ENCODE data around the gene MT1A.
A peak's percentile ranks its signal among the peaks of the same experiment; 100 is the strongest.
"Not testable (repeated sequence)": the region's sequence is repeated elsewhere in the genome, so short reads cannot be mapped to it uniquely, and the experiment has no call there.

Gene MT1A

DNA sequence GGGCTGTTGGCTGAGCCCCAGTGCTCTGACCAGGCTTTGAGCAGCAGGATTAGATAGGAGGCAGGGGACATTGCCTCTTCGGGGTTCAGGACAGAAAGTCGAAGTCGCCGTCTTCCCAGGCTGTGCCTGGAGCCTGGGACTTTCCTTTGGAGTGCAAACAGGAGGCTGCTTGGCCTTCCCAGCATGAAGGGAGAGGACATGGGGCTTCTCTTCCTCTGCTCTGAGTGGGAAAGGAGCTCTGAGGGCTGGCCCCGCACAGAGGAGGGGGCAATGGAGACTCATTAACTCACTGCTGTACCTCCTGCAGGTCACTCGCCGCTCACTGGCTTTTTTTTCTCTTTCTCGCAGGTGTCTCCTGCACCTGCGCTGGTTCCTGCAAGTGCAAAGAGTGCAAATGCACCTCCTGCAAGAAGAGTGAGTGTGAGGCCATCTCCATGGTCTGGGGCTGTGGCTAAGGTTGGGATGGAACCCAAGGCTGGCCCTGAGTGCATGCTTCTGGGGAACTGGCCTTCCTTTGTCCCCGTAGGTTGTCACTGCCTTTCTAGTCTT is 19.9 kb downstream of the MT1A start:
- DNase-seq = no peak

DNA sequence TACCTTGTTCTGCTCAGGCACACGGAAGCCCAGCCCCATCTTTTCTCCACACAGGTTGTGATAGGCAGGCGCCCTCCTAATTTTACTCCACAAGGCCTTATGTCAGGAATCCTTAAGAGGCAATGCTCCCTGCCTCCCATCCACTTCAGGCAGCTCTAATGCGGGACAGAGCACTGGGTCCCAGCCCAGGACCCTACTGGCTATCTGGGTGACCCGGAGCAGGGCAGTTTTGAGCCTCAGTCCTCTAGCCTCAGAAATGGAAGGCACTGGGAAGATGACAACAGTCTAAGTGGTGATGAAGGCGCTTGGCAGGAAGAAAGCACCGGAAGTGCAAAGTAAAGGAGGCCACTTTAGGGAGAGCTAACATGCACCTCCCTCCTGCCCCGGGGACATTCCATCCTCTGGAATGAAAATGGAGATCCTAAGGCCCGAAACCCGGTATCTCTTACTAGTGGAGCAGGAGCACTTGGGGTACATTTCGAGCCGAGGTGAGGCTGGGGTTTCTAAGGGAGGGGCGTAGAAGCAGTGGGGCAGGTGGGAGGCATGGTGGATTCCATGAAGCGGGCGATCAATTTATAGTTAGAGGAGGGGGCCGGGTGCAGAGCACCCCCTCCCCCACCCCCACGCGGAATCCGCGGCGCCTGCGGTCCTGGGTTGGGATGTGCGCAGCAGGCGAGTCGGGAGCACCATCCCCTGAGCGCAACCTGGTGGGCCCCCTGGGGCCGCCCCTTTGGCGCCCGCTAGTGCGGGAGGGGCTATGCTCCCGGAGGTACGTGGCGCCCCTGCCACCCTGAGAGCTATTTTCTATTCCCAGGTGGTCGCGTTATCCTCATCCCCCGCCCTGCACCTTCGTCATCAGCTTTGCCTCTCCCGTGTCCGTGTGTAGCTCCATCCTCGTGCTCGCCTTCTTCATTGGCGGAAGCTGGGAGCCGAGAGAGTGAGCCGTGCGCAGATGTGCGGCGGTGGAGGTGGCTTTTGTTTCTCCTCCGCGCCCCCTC is 24.2 kb downstream of the MT1A start:
- DNase-seq = no peak

DNA sequence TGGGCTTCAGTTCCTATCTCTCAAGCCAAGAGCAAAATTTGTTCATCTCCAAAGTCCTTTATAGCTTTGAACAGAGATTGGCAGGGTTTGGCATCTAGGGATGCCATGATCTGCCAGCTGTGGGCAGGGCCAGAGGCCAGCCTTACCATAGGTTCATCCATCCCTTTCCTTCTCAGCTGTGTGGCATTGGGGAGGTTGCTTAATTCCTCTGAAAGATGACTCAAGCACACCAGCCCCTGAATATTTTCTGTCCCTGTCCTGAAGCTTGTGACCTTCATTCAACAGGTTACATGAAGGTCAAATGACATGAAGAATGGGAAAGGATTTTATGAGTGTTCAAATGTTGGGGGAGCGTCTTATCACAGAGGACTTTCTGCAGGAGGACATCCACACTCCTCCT is 26.0 kb downstream of the MT1A start:
- DNase-seq = no peak

DNA sequence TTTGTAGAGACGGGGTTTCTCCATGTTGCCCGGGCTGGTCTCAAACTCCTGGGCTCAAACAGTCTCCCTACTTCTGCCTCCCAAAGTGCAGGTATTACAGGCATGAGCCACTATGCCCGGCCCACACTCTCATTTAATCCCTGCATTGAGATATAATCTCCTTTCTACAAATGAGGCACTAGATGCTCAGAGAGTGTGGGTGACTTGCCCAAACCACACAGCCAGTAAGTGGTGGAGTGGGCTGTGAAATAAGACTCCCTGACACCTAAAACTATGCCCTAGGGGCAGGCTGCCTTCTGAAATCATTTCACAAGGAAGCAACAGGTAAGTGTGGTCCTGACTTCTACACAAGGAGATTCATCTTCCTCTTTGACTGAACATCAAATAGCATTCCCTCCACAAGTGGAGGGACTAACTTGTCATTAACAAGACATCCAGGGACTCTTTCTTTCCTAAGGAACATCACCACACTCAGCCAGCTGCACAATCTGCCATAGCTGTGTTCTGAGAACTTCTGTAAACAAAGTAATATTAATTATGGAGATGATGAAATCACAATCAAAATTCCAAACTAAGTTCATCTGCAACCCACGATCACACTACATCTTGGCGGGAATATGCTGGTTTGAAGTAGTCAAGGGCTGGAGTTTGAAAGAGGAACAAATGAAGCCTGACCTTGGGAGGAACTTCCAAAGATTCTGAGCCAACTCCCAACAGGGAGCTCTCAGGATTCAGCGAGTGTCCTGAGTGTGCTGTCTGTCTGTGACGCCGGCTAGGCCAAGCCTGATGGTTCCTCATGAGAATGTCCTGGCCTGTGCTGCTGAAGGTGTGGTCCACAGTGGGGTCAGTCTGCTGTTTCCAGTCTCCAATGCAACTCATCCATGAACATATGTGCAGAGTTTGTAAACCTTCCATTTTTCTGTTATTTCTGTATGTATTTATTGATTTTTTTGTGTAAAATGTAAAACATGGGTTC is 27.1 kb downstream of the MT1A start:
- DNase-seq = not testable (repeated sequence)

DNA sequence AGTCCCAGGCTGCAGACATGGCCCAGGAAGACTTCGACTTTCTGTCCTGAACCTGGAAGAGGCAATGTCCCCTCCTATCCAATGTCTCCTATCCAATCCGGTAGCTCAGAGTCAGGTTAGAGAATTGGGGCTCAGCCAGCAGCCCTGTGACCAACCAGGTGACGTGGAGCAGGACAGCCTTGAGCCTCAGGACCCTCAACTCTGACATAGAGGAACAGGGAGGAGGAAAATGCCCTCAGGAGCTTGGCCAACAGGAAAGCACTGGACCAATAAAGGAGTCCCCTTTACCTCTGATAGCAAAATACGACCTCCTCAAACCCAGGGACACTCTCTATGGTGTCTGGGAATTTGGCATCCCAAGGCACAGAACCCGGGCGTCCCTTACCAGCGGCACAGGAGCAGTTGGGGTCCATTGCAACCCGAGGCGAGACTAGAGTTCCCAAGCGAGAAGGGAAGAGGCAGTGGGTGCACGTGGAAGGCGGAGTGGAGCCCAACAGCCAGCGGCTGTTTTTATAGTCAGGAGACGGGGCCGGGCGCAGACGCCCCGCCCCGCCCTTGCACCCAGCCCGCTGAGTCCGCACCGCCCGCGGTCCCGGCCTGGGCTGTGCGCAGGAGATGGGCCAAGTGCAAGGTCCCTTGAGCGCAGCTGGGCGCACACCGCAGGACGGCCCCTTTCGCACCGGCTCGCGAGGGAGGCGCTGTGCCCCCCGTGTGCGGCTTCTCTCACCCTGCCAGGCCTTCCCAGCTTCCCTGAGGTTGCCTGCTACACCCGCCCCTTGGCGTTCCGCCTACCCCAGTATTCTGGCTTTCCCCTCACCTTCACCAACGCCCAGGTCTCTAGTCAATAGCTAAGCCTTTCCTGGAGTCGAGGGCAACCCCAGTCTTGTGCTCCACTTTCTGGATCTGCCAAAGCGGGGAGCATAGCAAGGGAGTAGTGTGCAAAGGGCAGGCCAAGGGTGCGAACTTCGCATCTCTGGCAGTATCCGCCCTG is 29.4 kb downstream of the MT1A start, which contains the start of gene MT1G:
Gene MT1G, minus strand, starts transcription at position 485 of the 991 bp plus-strand sequence. Its CDS starts 72 bp downstream, at position 413.
- DNase-seq = no peak

DNA sequence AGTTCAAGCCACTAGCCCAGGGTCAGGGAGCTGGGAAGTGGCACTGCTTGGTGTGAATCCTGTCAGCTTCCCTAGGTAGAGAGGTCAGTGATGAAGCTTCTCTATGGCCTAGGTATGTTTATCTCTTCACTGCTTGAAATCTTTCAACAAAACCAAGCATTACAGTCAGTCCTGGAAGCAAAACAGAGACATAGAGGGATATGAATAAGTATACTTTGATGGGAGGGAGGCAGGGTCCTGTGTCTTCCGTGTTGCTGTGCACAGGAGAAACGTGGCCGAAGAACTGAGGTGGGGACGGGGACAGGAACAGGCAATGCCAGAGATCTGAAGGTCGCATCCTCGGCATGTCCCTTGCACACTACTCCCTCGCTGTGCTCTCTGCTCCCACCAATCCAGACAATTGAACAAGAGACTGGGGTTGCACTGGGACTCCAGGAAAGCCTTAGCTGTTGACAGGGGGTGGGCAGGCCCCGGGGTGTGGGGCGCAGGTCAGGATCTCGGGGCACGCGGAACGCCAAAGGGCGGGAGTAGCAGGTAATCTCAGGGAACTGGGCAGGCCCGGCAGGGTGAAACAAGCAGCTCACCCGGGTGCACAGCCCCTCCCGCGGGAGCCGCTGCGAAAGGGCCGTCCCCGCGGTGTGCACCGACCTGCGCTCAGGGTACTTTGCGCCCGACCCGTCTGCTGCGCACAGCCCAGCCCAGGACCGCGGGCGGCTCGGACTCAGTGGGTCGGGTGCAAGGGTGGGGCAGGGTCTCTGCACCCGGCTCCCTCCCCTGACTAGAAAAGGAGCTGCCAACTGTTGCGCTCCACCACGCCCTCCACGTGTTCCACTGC is 30.8 kb downstream of the MT1A start, which contains the start of gene MT1H:
Gene MT1H, plus strand, starts transcription at position 810 of the 835 bp plus-strand sequence. CDS start 71 bp downstream, outside the sequence.
- DNase-seq = no peak

DNA sequence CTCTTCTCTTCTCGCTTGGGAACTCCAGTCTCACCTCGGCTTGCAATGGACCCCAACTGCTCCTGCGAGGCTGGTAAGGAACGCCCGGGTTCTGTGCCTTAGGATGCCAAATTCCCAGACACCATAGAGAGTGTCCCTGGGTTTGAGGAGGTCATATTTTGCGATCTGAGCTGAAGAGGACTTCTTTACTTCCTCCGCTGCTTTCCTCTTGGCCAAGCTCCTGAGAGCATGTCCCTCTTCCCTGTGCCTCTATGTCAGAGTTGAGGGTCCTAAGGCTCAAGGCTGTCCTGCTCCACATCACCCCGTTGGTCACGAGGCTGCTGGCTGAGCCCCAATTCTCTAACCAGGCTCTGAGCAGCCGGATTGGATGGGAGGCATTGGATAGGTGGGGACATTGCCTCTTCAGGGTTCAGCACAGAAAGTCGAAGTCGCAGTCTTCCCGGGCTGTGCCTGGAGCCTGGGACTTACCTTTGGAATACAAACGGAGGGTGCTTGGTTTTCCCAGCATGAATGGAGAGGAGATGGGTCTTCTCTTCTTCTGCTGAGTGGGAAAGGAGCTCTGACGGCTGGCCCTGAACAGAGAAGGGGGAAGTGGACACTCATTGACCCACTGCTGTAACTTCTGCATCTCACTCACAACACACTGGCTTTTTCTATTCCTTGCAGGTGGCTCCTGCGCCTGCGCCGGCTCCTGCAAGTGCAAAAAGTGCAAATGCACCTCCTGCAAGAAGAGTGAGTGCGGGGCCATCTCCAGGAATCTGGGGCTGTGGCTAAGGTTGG is 31.6 kb downstream of the MT1A start:
- no peak for DNase-seq

DNA sequence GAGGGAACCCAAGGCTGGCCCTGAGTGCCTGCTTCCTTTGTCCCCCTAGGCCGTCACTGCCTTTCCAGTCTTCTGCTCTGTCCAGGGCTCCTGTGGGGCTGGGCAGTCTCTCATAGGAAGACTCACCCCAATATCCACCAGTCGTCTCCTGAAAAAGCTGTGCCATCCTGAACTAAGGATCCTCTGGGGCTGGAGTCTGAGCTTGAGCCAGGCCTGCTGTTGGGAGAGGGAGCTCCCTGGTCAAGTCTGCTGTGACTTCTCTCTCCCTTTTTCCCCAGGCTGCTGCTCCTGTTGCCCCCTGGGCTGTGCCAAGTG is 32.1 kb downstream of the MT1A start:
- DNase-seq = no peak

DNA sequence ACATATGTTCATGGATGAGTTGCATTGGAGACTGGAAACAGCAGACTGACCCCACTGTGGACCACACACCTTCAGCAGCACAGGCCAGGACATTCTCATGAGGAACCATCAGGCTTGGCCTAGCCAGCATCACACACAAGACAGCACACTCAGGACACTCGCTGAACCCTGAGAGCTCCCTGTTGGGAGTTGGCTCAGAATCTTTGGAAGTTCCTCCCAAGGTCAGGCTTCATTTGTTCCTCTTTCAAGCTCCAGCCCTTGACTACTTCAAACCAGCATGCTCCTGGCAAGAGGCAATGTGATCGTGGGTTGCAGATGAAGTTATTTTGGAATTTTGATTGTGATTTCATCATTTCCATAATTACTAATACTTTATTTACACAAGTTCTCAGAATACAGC is 33.2 kb downstream of the MT1A start:
- DNase-seq = not testable (repeated sequence)

DNA sequence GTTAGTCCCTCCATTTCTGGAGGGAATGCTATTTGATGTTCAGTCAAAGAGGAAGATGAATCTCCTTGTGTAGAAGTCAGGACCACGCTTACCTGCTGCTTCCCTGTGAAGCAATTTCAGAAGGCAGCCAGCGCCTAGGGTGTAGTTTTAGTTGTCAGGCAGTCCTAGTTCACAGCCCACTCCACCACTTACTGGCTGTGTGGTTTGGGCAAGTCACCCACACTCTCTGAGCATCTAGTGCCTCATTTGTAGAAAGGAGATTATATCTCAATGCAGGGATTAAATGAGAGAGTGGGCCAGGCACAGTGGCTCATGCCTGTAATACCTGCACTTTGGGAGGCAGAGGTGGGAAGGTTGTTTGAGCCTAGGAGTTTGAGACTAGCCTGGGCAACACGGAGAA is 33.7 kb downstream of the MT1A start:
- DNase-seq = not testable (repeated sequence)

DNA sequence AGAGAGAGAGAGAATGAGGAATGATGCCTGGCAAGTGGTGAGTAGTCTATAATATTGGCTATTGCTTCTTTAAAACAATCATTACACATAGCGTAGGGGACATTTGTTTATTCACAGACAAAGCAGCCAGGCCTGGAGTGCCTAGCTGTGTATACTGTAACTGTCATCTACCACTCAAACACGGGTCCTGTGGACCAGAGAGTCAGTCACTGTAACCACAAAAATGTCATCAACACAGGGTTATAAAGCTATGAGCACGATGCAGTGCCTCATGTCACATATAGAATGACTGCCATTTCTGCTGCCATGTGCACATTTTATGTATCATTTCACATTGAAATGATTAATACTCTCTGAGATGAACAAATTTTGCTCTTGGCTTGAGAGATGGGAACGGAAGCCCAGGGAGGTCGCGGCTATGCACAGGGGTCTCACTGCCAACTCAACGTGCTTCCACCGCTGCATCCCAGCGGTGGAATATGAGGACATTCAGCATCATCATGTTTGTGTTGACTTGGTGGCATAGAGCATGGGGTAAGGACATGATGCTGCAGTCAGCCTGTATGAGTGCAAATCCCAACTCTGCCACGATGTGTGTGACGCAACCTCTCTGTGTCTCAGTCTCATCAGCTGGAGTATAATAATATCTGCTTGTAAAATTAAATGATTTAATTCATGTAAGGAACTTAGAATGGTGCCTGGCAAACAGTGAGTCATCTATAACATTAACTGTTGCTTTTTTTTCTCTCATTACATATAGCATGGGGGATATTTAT is 34.5 kb downstream of the MT1A start:
- DNase-seq = no peak

DNA sequence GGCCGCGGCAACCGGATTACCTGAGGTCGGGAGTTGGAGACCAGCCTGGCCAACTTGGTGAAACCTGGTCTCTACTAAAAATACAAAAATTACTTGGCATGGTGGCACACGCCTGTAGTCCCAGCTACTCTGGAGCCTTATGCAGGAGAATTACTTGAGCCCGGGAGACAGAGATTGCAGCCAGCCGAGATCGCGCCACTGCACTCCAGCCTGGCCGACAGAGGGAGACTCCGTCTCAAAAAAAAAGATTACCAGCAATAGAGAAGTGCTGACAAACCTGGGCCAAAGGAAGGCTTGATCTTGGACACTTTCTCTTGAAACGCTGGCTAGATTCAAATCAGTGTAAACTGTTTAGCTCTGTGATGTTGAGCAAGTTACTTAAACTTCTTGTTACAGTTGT is 35.5 kb downstream of the MT1A start:
- peak; percentile 14 for DNase-seq

DNA sequence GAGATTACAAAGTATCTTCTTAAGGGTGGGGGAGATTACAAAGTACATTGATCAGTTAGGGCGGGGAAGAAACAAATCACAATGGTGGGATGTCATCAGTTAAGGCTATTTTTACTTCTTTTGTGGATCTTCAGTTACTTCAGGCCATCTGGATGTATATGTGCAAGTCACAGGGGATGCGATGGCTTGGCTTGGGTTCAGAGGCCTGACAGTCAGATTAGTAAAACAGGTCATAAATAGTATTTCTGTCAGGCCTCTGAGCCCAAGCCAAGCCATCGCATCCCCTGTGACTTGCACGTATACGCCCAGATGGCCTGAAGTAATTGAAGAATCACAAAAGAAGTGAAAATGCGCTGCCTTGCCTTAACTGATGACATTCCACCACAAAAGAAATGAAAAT is 36.1 kb downstream of the MT1A start:
- DNase-seq = not testable (repeated sequence)

DNA sequence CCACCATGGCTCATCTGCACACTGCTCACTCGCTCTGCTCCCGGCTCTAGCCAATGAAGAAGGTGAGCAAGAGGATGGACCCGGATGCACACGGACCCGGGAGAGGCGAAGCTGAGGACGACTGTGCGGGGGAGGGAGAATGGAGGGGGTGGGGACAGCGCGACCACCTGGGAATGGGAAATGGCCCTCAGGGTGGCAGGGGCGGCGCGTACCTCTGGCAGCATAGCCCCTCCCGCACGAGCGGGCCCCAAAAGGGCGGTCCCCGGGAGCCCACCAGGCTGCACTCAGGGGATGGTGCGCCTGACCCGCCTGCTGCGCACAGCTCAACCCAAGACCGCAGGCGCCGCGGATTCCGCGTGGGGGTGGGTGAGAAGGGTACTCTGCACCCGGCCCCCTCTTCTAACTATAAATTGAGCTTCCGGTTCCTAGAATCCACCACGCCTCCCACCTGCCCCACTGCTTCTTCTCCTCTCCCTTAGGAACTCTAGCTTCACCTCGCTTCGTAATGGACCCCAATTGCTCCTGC is 37.3 kb downstream of the MT1A start:
- peak; percentile 27 for DNase-seq

DNA sequence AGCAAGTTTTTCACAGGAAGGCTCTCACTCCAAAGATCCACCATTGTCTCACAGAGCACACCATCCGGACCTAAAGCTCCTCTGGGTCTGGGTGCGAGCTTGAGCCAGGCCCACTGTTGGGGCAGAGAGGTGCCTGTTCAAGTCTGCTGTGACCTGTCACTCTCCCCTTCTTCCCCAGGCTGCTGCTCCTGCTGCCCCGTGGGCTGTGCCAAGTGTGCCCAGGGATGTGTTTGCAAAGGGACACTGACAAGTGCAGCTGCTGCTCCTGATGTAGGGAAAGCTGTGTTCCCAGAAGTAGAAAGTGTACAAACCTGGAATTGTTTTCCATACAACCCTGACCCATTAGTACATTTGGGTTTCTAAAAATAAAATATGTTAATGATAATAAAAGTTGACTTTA is 39.0 kb downstream of the MT1A start:
- no peak for DNase-seq

DNA sequence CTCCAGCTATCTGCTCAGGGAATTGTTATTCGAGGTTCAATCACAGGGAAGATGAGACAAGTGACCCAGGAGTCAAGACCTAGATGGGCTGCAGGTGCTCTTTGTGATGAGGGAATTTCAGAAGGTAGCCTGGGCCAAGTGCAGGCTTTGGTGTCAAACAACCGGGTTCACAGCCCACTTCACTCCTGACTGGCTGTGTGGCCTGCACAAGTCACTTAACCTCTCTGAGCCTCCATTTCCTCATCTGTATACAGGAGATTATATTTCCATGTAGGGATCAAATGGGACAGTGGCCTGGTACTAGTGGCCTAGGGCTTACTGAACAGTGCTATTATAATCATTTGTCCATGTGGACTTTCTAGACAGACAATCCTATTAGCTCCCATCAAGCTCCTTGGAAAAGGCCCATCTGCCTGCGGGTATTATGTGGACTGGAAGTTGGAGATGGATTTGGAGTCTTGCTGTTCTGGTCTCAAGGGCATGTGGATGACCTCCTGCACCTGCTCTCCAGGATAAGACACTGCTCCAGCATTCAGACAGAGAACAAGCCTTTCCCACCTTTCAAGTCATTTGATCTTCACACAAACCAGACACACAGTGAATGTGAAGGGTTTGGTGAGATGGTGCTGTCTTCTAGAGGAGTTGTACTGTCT is 40.7 kb downstream of the MT1A start:
- no peak for DNase-seq

DNA sequence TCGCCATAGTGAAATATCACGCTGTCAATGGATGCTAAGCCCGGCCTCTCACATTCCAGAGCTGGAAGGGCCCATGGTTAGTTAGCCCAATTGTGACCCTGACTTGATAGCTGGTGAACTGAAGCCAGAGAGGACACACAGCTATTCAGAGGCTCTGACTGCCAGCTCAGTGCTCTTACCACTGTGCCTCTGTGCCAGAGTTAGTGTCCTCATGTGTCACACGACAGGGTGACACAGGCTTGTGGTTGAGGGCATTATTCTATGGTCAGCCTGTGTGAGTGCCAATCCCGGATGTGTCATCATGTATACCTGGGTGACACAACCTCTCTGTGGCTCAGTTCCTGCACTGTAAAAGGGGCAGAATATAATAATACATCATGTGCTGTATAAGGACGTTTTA is 41.4 kb downstream of the MT1A start:
- DNase-seq = no peak

All from central memory CD4-positive, alpha-beta T cell (primary cell).